HEK293 (cell line): ENCODE measurements around the gene SPNS2.

Experiments used
- CTCF ChIA-PET: fragments of 350-600 bp; formaldehyde crosslinking; extraction: SDS; loops from one replicate; lab custom pipeline; 2021; ENCODE audit warnings: antibody characterized with exemption; lab: Yijun Ruan, JAX
- POLR2A ChIA-PET: fragments of 300-600 bp; formaldehyde crosslinking; extraction: SDS; loops from one replicate; lab custom pipeline; 2020; ENCODE audit warnings: antibody characterized with exemption, inconsistent platforms; lab: Yijun Ruan, JAX
- H3K27ac ChIP-seq: fragments of 200-500 bp; sonication (Bioruptor generic); 2 replicates; pipeline ENCODE4 v1.5.1; 2014; ENCODE audit warnings: low read depth, low read length, control low read depth, inconsistent platforms; ENCODE audit errors: extremely low read depth
- H3K36me3 ChIP-seq, 2 experiments: fragments of 200-500 bp in 1 of 2; sonication (Bioruptor generic) in 1 of 2; 1 replicate in 1 of 2; 2 replicates in 1 of 2; pipeline ENCODE4 v1.5.1; 2014 to 2017; ENCODE audit warnings: inconsistent platforms in 2 of 2, low read length in 2 of 2; ENCODE audit not compliant: control insufficient read depth in 2 of 2, insufficient read depth in 1 of 2
- H3K4me1 ChIP-seq: fragments of 200-500 bp; sonication (Bioruptor generic); 2 replicates; pipeline ENCODE4 v1.5.1; 2014; ENCODE audit warnings: mild to moderate bottlenecking, low read length, inconsistent platforms; ENCODE audit not compliant: control insufficient read depth, insufficient read depth
- H3K4me3 ChIP-seq: 2 replicates; pipeline ENCODE4 v1.5.1; 2011; ENCODE audit warnings: low read depth, mild to moderate bottlenecking, control low read depth, low read length, moderate library complexity
- H3K9me3 ChIP-seq: fragments of 200-500 bp; sonication (Bioruptor generic); 2 replicates; pipeline ENCODE4 v1.5.1; 2014; ENCODE audit warnings: low read depth, low read length, inconsistent platforms; ENCODE audit not compliant: control insufficient read depth, insufficient read depth
- SCRT1 ChIP-seq: fragments of 450-650 bp; formaldehyde crosslinking; IDR thresholded peaks from 2 replicates; pipeline ENCODE4 v1.5.1; 2016; ENCODE audit warnings: missing biosample characterization, missing genetic modification characterization, borderline replicate concordance
- SCRT2 ChIP-seq: fragments of 450-650 bp; formaldehyde crosslinking; IDR thresholded peaks from 2 replicates; pipeline ENCODE4 v1.5.1; 2016; ENCODE audit warnings: missing biosample characterization, missing genetic modification characterization
- ZFP69B ChIP-seq: fragments of 450-650 bp; formaldehyde crosslinking; IDR thresholded peaks from 2 replicates; pipeline ENCODE4 v1.5.1; 2016; ENCODE audit warnings: missing biosample characterization, missing genetic modification characterization
- ZNF214 ChIP-seq: fragments of 450-650 bp; formaldehyde crosslinking; IDR thresholded peaks from 2 replicates; pipeline ENCODE4 v1.5.1; 2017; ENCODE audit warnings: missing biosample characterization, mild to moderate bottlenecking, missing genetic modification characterization, borderline replicate concordance
- ZNF600 ChIP-seq: fragments of 450-650 bp; formaldehyde crosslinking; IDR thresholded peaks from 2 replicates; pipeline ENCODE4 v1.5.1; 2016; ENCODE audit warnings: missing biosample characterization, missing genetic modification characterization
- ZNF76 ChIP-seq: fragments of 450-650 bp; formaldehyde crosslinking; IDR thresholded peaks from 2 replicates; pipeline ENCODE4; 2016; ENCODE audit warnings: low read depth, missing biosample characterization, missing genetic modification characterization, borderline replicate concordance
- ZNF830 ChIP-seq: fragments of 450-650 bp; IDR thresholded peaks from 2 replicates; pipeline ENCODE4 v1.5.0; 2018; ENCODE audit warnings: missing biosample characterization, missing genetic modification characterization, low read depth, mild to moderate bottlenecking, moderate library complexity
- ZSCAN16 ChIP-seq: fragments of 450-650 bp; formaldehyde crosslinking; IDR thresholded peaks from 2 replicates; pipeline ENCODE4 v1.5.1; 2016; ENCODE audit warnings: missing biosample characterization, missing genetic modification characterization
- TF ChIP-seq, protein P1 (sequence below): fragments of 450-650 bp; formaldehyde crosslinking; IDR thresholded peaks from 2 replicates; pipeline ENCODE4 v1.5.1; 2016; ENCODE audit warnings: missing biosample characterization, missing genetic modification characterization
- TF ChIP-seq, protein P2 (sequence below): fragments of 450-650 bp; formaldehyde crosslinking; IDR thresholded peaks from 2 replicates; pipeline ENCODE4 v1.5.1; 2017; ENCODE audit warnings: missing biosample characterization, missing genetic modification characterization

The SPNS2 gene

DNA sequence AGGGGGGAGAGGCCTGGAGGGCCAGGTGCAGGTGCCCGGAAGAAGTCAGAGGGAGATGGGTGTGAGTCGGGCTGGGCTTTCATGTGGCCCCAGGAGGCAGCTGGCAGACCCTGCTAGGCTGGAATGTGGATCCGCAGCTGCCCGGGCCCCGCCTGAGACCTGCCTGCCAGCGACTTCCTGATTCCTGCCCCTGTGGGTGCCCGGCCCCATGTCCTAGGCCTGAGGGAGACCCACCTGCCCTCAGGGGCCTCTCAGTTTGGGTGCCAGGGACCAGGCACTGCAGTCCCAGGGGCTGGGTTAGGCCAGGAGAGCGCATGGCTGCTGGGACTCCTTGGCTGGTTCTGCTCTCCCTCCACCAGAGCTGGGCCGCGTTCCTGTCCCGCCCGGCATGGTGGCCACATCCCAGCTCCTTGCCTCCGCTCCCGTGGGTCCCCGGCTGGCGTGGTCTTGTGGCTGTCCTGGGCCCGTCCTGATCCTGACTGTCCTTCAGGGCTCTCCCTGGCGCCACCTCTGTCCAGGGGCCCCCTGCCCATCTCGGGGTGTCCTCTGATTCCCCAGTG lies 22.1 kb upstream of the SPNS2 start:
- no peaks in the 10 kb centered on the region for H3K9me3 ChIP-seq
- no peak overlapping the region for H3K27ac ChIP-seq
- CTCF ChIA-PET = interaction anchor here (0.6 kb wide), 1 partner anchor 426 kb away, joined by 4 read pairs; the partner anchor contains the start of gene CHRNE
- H3K4me3 ChIP-seq = no peak overlapping the region
- no peaks in the 10 kb centered on the region for H3K36me3 ChIP-seq
- POLR2A ChIA-PET = interaction anchor here (0.7 kb wide), 1 partner anchor 198 kb away, joined by 8 read pairs; no protein-coding TSS in a partner anchor
- H3K4me1 ChIP-seq = no peaks in the 10 kb centered on the region
- TF ChIP-seq ZNF600 (0 out of 2 replicates have a peak, but pooled peaks have one; percentile 21), ZNF76 (tag by site-specific recombination) (no peak)

DNA sequence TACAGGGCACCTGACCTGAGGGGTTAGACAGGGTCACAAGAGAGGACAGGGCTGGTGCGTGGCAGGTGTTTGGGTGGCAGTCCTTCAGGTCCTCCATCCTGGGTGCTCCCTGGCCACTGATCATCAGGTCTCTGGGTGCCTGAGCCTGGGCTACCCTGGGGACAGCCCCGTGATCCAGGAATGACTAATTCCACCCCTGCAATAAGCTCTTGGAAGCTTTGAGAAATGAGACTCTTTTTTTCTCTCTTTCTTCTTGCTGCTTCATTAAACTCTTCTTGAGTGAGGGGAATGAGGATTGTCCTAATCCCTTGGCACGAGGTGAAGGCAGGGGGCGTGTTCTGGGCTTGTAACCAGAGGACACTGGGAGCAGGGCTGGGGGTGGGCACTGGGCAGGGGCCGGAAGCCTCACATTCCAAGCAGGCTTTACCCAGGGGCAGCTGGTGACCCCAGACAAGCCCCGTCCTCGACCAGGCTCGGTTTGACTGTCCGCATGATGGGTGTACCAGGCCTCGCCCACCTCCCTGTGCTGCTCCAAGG lies 21.4 kb upstream of the SPNS2 start:
- H3K4me3 ChIP-seq = no peak overlapping the region
- H3K27ac ChIP-seq = no peak overlapping the region
- H3K36me3 ChIP-seq = no peaks in the 10 kb centered on the region
- no peak for TF ChIP-seq ZSCAN16 (tag by site-specific recombination)
- TF ChIP-seq ZNF830 = no peak
- TF ChIP-seq ZNF214 (tag by site-specific recombination) = no peak
- TF ChIP-seq ZFP69B (tag by site-specific recombination) = no peak
- TF ChIP-seq, protein P1, sequence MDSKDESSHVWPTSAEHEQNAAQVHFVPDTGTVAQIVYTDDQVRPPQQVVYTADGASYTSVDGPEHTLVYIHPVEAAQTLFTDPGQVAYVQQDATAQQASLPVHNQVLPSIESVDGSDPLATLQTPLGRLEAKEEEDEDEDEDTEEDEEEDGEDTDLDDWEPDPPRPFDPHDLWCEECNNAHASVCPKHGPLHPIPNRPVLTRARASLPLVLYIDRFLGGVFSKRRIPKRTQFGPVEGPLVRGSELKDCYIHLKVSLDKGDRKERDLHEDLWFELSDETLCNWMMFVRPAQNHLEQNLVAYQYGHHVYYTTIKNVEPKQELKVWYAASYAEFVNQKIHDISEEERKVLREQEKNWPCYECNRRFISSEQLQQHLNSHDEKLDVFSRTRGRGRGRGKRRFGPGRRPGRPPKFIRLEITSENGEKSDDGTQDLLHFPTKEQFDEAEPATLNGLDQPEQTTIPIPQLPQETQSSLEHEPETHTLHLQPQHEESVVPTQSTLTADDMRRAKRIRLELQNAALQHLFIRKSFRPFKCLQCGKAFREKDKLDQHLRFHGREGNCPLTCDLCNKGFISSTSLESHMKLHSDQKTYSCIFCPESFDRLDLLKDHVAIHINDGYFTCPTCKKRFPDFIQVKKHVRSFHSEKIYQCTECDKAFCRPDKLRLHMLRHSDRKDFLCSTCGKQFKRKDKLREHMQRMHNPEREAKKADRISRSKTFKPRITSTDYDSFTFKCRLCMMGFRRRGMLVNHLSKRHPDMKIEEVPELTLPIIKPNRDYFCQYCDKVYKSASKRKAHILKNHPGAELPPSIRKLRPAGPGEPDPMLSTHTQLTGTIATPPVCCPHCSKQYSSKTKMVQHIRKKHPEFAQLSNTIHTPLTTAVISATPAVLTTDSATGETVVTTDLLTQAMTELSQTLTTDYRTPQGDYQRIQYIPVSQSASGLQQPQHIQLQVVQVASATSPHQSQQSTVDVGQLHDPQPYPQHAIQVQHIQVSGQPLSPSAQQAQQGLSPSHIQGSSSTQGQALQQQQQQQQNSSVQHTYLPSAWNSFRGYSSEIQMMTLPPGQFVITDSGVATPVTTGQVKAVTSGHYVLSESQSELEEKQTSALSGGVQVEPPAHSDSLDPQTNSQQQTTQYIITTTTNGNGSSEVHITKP = no peak
- CTCF ChIA-PET = no interaction called here
- H3K4me1 ChIP-seq = no peaks in the 10 kb centered on the region
- POLR2A ChIA-PET = interaction anchor here (0.7 kb wide), 1 partner anchor 197 kb away, joined by 8 read pairs; no protein-coding TSS in a partner anchor
- no peaks in the 10 kb centered on the region for H3K9me3 ChIP-seq

DNA sequence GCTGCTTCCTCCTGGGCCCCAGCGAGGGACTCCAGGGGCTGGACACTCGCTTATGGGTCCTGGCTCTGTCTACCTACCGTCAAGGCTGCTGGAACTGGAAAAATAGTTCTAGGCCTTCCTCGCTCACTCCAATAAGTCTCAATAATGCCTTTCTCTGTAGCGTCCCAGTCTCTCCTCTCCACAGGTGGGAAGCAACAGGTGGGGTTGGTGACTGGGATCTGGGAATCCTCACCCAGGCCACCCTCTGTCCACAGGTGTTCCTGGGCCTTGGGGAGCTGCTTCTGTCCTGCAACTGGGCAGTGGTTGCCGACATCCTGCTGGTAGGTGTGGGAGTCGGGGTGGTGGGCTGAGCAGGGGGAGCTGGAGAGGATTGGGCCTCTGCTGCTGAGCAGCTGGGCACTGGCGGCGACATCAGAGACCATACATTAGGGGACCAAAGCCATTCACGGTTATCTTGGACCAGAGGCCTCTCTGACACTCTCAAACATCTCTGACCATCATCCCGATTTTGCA lies 20.3 kb upstream of the SPNS2 start:
- ChIA-PET POLR2A (no interaction called here), CTCF (no interaction called here)
- Histone ChIP-seq H3K4me1 (no peaks in the 10 kb centered on the region), H3K9me3 (no peaks in the 10 kb centered on the region), H3K4me3 (no peak overlapping the region), H3K27ac (no peak overlapping the region), H3K36me3 (no peaks in the 10 kb centered on the region)
- peak; percentile 99 for TF ChIP-seq SCRT2 (tag by site-specific recombination)
- TF ChIP-seq SCRT1 (tag by site-specific recombination) = peak; percentile 99
- TF ChIP-seq, protein P2, sequence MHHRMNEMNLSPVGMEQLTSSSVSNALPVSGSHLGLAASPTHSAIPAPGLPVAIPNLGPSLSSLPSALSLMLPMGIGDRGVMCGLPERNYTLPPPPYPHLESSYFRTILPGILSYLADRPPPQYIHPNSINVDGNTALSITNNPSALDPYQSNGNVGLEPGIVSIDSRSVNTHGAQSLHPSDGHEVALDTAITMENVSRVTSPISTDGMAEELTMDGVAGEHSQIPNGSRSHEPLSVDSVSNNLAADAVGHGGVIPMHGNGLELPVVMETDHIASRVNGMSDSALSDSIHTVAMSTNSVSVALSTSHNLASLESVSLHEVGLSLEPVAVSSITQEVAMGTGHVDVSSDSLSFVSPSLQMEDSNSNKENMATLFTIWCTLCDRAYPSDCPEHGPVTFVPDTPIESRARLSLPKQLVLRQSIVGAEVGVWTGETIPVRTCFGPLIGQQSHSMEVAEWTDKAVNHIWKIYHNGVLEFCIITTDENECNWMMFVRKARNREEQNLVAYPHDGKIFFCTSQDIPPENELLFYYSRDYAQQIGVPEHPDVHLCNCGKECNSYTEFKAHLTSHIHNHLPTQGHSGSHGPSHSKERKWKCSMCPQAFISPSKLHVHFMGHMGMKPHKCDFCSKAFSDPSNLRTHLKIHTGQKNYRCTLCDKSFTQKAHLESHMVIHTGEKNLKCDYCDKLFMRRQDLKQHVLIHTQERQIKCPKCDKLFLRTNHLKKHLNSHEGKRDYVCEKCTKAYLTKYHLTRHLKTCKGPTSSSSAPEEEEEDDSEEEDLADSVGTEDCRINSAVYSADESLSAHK (tag by site-specific recombination) = no peak
